DLD1 (cell line): Measurements from ENCODE around the gene ART5.
"Not testable (repeated sequence)": the region's sequence is repeated elsewhere in the genome, so short reads cannot be mapped to it uniquely, and the experiment has no call there.

ENCODE experiments used
- in situ Hi-C: cut with HindIII; loops from 2 replicates; pipeline ENCODE4 v1.10.0; 2017; ENCODE audit warnings: low sequenced_read_pairs

The ART5 gene

GRCh38 chr11:3623767-3624458 is 17.9 kb downstream of the ART5 start:
- in situ Hi-C loops: no loop called here

GRCh38 chr11:3623121-3623520 is 18.7 kb downstream of the ART5 start:
- in situ Hi-C loops: no loop called here

- in situ Hi-C loops: no loop called here
Observed at GRCh38 chr11:3622521-3622920, 19.3 kb downstream of the ART5 start.

- in situ Hi-C loops: no loop called here
Observed at GRCh38 chr11:3617990-3618389, 23.8 kb downstream of the ART5 start.

- in situ Hi-C loops: no loop called here
Observed at GRCh38 chr11:3616721-3617460, 24.9 kb downstream of the ART5 start.

- in situ Hi-C loops: no loop called here
Observed at GRCh38 chr11:3615998-3616397, 25.8 kb downstream of the ART5 start.

GRCh38 chr11:3614742-3615171 is 27.0 kb downstream of the ART5 start:
- in situ Hi-C loops: no loop called here

GRCh38 chr11:3613998-3614741 is 27.6 kb downstream of the ART5 start:
- in situ Hi-C loops: no loop called here

- in situ Hi-C loops: no loop called here
Observed at GRCh38 chr11:3611976-3612678, 29.7 kb downstream of the ART5 start.

- in situ Hi-C loops: no loop called here
Observed at GRCh38 chr11:3610846-3611245, 30.9 kb downstream of the ART5 start.

- in situ Hi-C loops: no loop called here
Observed at GRCh38 chr11:3609416-3610265, 32.2 kb downstream of the ART5 start.

GRCh38 chr11:3605771-3606203 is 36.0 kb downstream of the ART5 start:
- in situ Hi-C loops: no loop called here

- in situ Hi-C loops: no loop called here
Observed at GRCh38 chr11:3605283-3605662, 36.5 kb downstream of the ART5 start.

- in situ Hi-C loops: no loop called here
Observed at GRCh38 chr11:3604167-3604566, 37.6 kb downstream of the ART5 start.

- in situ Hi-C loops: not testable (repeated sequence)
Observed at GRCh38 chr11:3600201-3600600, 41.6 kb downstream of the ART5 start.

GRCh38 chr11:3597743-3598142 is 44.0 kb downstream of the ART5 start:
- in situ Hi-C loops: not testable (repeated sequence)

GRCh38 chr11:3591326-3591725 is 50.5 kb downstream of the ART5 start:
- in situ Hi-C loops: not testable (repeated sequence)

GRCh38 chr11:3590193-3590592 is 51.6 kb downstream of the ART5 start:
- in situ Hi-C loops: not testable (repeated sequence)

- in situ Hi-C loops: not testable (repeated sequence)
Observed at GRCh38 chr11:3588776-3589175, 53.0 kb downstream of the ART5 start.
